GM18909 (cell line): ENCODE data around the gene PNO1.
"Not testable (repeated sequence)": the region's sequence is repeated elsewhere in the genome, so short reads cannot be mapped to it uniquely, and the experiment has no call there.

Experiments used
- ATAC-seq: cut with Tn5 transposase; IDR thresholded peaks from one replicate; pipeline ENCODE4 v1.9.1; 2021; ENCODE audit warnings: mild to moderate bottlenecking; ENCODE audit not compliant: unreplicated experiment, poor library complexity

PNO1 gene

GRCh38 chr2:68156419-68156818, 1.3 kb upstream of the PNO1 start:
- ATAC-seq, result no peak

GRCh38 chr2:68157002-68157401, 686 bp upstream of the PNO1 start:
- peak; percentile 33 for ATAC-seq

- no peak for ATAC-seq
Observed at GRCh38 chr2:68158134-68158447, 403 bp downstream of the PNO1 start.

GRCh38 chr2:68163641-68164040, 6.0 kb downstream of the PNO1 start:
- no peak for ATAC-seq

GRCh38 chr2:68167186-68167585, 9.5 kb downstream of the PNO1 start:
- ATAC-seq, result no peak

- ATAC-seq, result no peak
Observed at GRCh38 chr2:68169308-68169707, 11.6 kb downstream of the PNO1 start.

- ATAC-seq, result no peak
Observed at GRCh38 chr2:68171146-68171545, 13.5 kb downstream of the PNO1 start.

GRCh38 chr2:68171684-68172083, 14.0 kb downstream of the PNO1 start:
- no peak for ATAC-seq

GRCh38 chr2:68172521-68172920, 14.8 kb downstream of the PNO1 start:
- no peak for ATAC-seq

- ATAC-seq, result no peak
Observed at GRCh38 chr2:68172990-68173700, 15.5 kb downstream of the PNO1 start.

- not testable (repeated sequence) for ATAC-seq
Observed at GRCh38 chr2:68175210-68175609, 17.5 kb downstream of the PNO1 start.

GRCh38 chr2:68176657-68177056, 19.0 kb downstream of the PNO1 start:
- no peak for ATAC-seq

- ATAC-seq, result no peak
Observed at GRCh38 chr2:68177541-68177940, 19.9 kb downstream of the PNO1 start.

GRCh38 chr2:68178432-68178831, 20.7 kb downstream of the PNO1 start:
- ATAC-seq, result no peak

GRCh38 chr2:68178954-68179627, 21.4 kb downstream of the PNO1 start:
- no peak for ATAC-seq

- no peak for ATAC-seq
Observed at GRCh38 chr2:68182902-68183301, 25.2 kb downstream of the PNO1 start.

- ATAC-seq, result no peak
Observed at GRCh38 chr2:68185541-68186164, 28.0 kb downstream of the PNO1 start.

GRCh38 chr2:68187329-68187728, 29.6 kb downstream of the PNO1 start:
- ATAC-seq, result no peak

- peak; percentile 40 for ATAC-seq
Observed at GRCh38 chr2:68188831-68189230, 31.1 kb downstream of the PNO1 start.

GRCh38 chr2:68189991-68190784, 32.5 kb downstream of the PNO1 start:
- ATAC-seq, result no peak
